Activated CD4-positive, alpha-beta T cell treated with anti-CD3 and anti-CD28 coated beads, Interleukin-2, Interleukin-6, amounts not matched to agents 100 ng/mL and 50 ng/mL, durations not matched to agents 16 hours and 8 hours (primary cell): ENCODE measurements around the gene CREB5.
"Not testable (repeated sequence)": the region's sequence is repeated elsewhere in the genome, so short reads cannot be mapped to it uniquely, and the experiment has no call there.

Source experiments
- DNase-seq: peaks from one replicate; pipeline ENCODE4 v3.0.0-alpha.2; 2020

Gene CREB5

GRCh38 chr7:28798274-28798673 is 386.0 kb downstream of the CREB5 start:
- DNase-seq: no peak

- no peak for DNase-seq
These were observed 387.3 kb downstream of the CREB5 start for GRCh38 chr7:28799619-28800018.

GRCh38 chr7:28800150-28800549 is 387.8 kb downstream of the CREB5 start:
- no peak for DNase-seq

GRCh38 chr7:28802450-28802849 is 390.1 kb downstream of the CREB5 start:
- no peak for DNase-seq

GRCh38 chr7:28804157-28804556 is 391.8 kb downstream of the CREB5 start:
- no peak for DNase-seq

- no peak for DNase-seq
These were observed 392.7 kb downstream of the CREB5 start for GRCh38 chr7:28804990-28805389.

- DNase-seq: no peak
These were observed 394.5 kb downstream of the CREB5 start for GRCh38 chr7:28806841-28807240.

GRCh38 chr7:28807396-28807994 is 395.2 kb downstream of the CREB5 start:
- no peak for DNase-seq

- DNase-seq: no peak
These were observed 396.6 kb downstream of the CREB5 start for GRCh38 chr7:28808796-28809533.

GRCh38 chr7:28811008-28811407 is 398.7 kb downstream of the CREB5 start:
- DNase-seq: no peak

- no peak for DNase-seq
These were observed 399.5 kb downstream of the CREB5 start for GRCh38 chr7:28811701-28812430.

GRCh38 chr7:28812616-28813015 is 400.3 kb downstream of the CREB5 start:
- no peak for DNase-seq

GRCh38 chr7:28813243-28813962 is 401.1 kb downstream of the CREB5 start:
- DNase-seq: no peak

GRCh38 chr7:28815369-28815927 is 403.1 kb downstream of the CREB5 start:
- no peak for DNase-seq

- DNase-seq: no peak
These were observed 403.6 kb downstream of the CREB5 start for GRCh38 chr7:28815928-28816373.

GRCh38 chr7:28818996-28819395 is 406.7 kb downstream of the CREB5 start:
- DNase-seq: no peak

- no peak for DNase-seq
These were observed 411.3 kb downstream of the CREB5 start for GRCh38 chr7:28823582-28823981.

GRCh38 chr7:28825817-28826448 is 413.6 kb downstream of the CREB5 start:
- DNase-seq: not testable (repeated sequence)

GRCh38 chr7:28830846-28831245 is 418.5 kb downstream of the CREB5 start:
- no peak for DNase-seq

GRCh38 chr7:28832669-28833068 is 420.4 kb downstream of the CREB5 start:
- DNase-seq: no peak

GRCh38 chr7:28835800-28836199 is 423.5 kb downstream of the CREB5 start:
- no peak for DNase-seq

- DNase-seq: no peak
These were observed 424.4 kb downstream of the CREB5 start for GRCh38 chr7:28836716-28837115.
